Kidney (tissue), 22 donors: ENCODE measurements around the gene CD226. TPM values are rescaled to one million over a fixed set of nuclear protein-coding genes. Genes with fewer than 3 reads are reported as not detected.
A peak's percentile ranks its signal among the peaks of the same experiment; 100 is the strongest.

Experiments
- DNase-seq, 5 donors: peaks; one replicate each; pipeline ENCODE4 v3.0.0-alpha.2; 2013 to 2020
- FAIRE-seq: peaks from 2 replicates; lab custom pipeline; 2012; peaks lifted over from hg19 to GRCh38; lab: Jason Lieb, UNC
- H3K27ac ChIP-seq, 2 donors: one replicate each; pipeline ENCODE4 v1.7.0; 2013; ENCODE audit warnings: low read depth in 2 of 2, low read length in 2 of 2, inconsistent platforms in 1 of 2
- H3K27me3 ChIP-seq: one replicate; pipeline ENCODE4 v1.7.1; 2013; ENCODE audit warnings: low read length, inconsistent platforms; ENCODE audit not compliant: control insufficient read depth, insufficient read depth
- H3K36me3 ChIP-seq, 3 donors: one replicate each; pipeline versions ENCODE4 v1.7.0 to v1.7.1; 2013; ENCODE audit warnings: low read length in 3 of 3, control low read depth in 1 of 3, inconsistent platforms in 1 of 3; ENCODE audit not compliant: insufficient read depth in 3 of 3, control insufficient read depth in 2 of 3
- H3K4me1 ChIP-seq, 3 donors: one replicate each; pipeline versions ENCODE4 v1.7.0 to v1.7.1; 2013; ENCODE audit warnings: low read length in 3 of 3, inconsistent platforms in 1 of 3, low read depth in 1 of 3; ENCODE audit not compliant: control insufficient read depth in 2 of 3, insufficient read depth in 2 of 3
- H3K4me3 ChIP-seq, 3 donors: one replicate each; pipeline versions ENCODE4 v1.7.0 to v1.8.1; 2013; ENCODE audit warnings: low read length in 3 of 3, control low read depth in 1 of 3, inconsistent platforms in 1 of 3
- H3K9ac ChIP-seq, 3 donors: one replicate each; pipeline versions ENCODE4 v1.7.0 to v1.7.1; 2013; ENCODE audit warnings: low read length in 3 of 3, control low read depth in 1 of 3, inconsistent platforms in 1 of 3
- H3K9me3 ChIP-seq, 3 donors: one replicate each; pipeline versions ENCODE4 v1.7.0 to v1.7.1; 2013; ENCODE audit warnings: low read length in 3 of 3, control low read depth in 1 of 3, inconsistent platforms in 1 of 3; ENCODE audit not compliant: control insufficient read depth in 2 of 3, insufficient read depth in 1 of 3
- intact Hi-C: fragments of 100-400 bp; cut with DNase I; formaldehyde crosslinking; loops from one replicate; pipeline ENCODE4 v1.11.1; 2022
- long read RNA-seq, 10 donors: library from polyadenylated mRNA in 1 of 10; unstranded in 1 of 10; transcript quantifications; one replicate each; pipeline ENCODE4 v2.0.0 and lab custom pipeline, GENCODE V29; 2021 to 2026
- polyA plus RNA-seq: library from polyadenylated mRNA; stranded (reverse); fragments of 350-450 nt; fragmentation: Illumina TruSeq; extraction: RNeasy Lipid Tissue Mini Kit (QIAGEN cat#74804); gene quantifications from one replicate; pipeline ENCODE4 v1.2.3, GENCODE V29; 2014; ENCODE audit warnings: low read depth, low replicate concordance; ENCODE audit not compliant: insufficient read depth
- total RNA-seq: library from RNA; stranded (reverse); fragmentation: NEBNext Ultra II Directional; extraction: Animal tissue kit (Norgen Biotek cat#: 25700); gene quantifications from one replicate; pipeline ENCODE4 v1.2.1, GENCODE V29; 2021
- TF ChIP-seq, protein P1 (sequence below): IDR thresholded peaks from 3 replicates; pipeline ENCODE4 v1.5.1; 2012; ENCODE audit warnings: mild to moderate bottlenecking, moderate library complexity, borderline replicate concordance; ENCODE audit not compliant: insufficient read depth; ENCODE audit errors: extremely low read depth
- donor health status: control.
- donor health status: control.
- donor health status: control.
- donor health status: control.
- donor health status: control.
- donor health status: DM: yes; HTN: yes; CAD: no.
- donor health status: Normal renal cell carcinoma (clear cell type).

Gene CD226
- total RNA-seq, result 5.0 TPM
- polyA plus RNA-seq, result 0.28 TPM
- long read RNA-seq, donor 1, result 0 reads
- long read RNA-seq, donor 2, result 0 reads
- long read RNA-seq, donor 3, partial matches to known transcripts, result 0 of 1 reads
- long read RNA-seq, donor 3, other reads (novel, unspliced or antisense), result 0 of 1 reads
- long read RNA-seq, donor 4, result 0 reads
- long read RNA-seq, donor 5, result 0 reads
- long read RNA-seq, donor 6, result 0 reads
- long read RNA-seq, donor 7, result 0 reads
- long read RNA-seq, donor 8, full-length matches to known transcripts, result 1 of 1 reads
- long read RNA-seq, donor 8, partial matches to known transcripts, result 0 of 1 reads
- long read RNA-seq, donor 8, other reads (novel, unspliced or antisense), result 0 of 1 reads
- long read RNA-seq, donor 9, result 0 reads
- long read RNA-seq, donor 10, partial matches to known transcripts, result 0 of 1 reads
- long read RNA-seq, donor 10, other reads (novel, unspliced or antisense), result 0 of 1 reads

DNA sequence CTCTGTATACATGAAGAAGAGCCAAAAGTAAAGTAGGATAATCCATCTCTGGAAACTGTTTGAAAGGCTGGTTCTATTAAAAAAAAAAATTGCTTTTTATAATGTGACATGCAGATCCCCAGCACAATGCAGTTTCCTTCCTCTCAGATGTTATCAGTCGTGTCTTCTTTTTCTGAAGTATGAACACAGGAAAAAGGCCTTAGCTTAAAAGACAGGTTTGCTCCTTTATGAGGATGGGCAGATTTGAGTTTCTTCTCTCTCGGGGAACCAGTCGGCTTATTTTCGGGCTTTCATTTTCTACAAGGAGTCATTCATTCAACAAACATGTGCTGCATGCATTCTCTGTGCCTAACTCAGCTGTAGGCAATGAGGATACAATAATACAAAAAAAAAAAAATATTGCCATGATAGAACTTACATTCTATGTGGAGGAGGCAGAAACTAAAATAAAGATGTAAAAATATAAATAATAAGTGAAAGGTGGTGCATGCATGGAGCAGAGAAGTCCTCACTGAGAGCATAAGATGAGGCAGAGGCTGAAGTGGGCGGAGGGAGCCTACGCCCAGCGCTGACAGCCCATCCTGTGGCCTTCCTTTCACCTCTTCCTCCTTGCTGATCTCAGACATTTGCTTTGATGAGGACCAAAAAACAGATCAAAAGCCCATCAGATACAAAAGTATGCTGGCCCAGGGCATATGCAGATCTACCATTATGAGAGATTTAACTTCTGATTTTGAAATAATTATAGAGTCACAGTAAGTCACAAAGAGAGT, at the start of gene CD226:
Gene CD226 (minus strand): TSS at position 513 of the 773 bp plus-strand sequence. CDS start 467 bp downstream, at position 46.
- Histone ChIP-seq H3K9ac (no peak within 1 kb of the TSS), H3K27me3 (no peaks in the 10 kb centered on the region), H3K4me3 (no peak within 1 kb of the TSS), H3K9me3 (peaks cover 0 to 2% (median 0%) of the 10 kb centered on the region in 3 donors), H3K36me3 (peaks cover 0 to 5% (median 0%) of the 10 kb centered on the region in 3 donors), H3K4me1 (peaks cover 0 to 9% (median 0%) of the 10 kb centered on the region in 3 donors), H3K27ac (no peak within 1 kb of the TSS)
- FAIRE-seq (no peak), DNase-seq (peak in 1 of 5 donors; percentile 7)
- intact Hi-C loops, result no loop called here
- TF ChIP-seq, protein P1, sequence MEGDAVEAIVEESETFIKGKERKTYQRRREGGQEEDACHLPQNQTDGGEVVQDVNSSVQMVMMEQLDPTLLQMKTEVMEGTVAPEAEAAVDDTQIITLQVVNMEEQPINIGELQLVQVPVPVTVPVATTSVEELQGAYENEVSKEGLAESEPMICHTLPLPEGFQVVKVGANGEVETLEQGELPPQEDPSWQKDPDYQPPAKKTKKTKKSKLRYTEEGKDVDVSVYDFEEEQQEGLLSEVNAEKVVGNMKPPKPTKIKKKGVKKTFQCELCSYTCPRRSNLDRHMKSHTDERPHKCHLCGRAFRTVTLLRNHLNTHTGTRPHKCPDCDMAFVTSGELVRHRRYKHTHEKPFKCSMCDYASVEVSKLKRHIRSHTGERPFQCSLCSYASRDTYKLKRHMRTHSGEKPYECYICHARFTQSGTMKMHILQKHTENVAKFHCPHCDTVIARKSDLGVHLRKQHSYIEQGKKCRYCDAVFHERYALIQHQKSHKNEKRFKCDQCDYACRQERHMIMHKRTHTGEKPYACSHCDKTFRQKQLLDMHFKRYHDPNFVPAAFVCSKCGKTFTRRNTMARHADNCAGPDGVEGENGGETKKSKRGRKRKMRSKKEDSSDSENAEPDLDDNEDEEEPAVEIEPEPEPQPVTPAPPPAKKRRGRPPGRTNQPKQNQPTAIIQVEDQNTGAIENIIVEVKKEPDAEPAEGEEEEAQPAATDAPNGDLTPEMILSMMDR, result no peak

DNA sequence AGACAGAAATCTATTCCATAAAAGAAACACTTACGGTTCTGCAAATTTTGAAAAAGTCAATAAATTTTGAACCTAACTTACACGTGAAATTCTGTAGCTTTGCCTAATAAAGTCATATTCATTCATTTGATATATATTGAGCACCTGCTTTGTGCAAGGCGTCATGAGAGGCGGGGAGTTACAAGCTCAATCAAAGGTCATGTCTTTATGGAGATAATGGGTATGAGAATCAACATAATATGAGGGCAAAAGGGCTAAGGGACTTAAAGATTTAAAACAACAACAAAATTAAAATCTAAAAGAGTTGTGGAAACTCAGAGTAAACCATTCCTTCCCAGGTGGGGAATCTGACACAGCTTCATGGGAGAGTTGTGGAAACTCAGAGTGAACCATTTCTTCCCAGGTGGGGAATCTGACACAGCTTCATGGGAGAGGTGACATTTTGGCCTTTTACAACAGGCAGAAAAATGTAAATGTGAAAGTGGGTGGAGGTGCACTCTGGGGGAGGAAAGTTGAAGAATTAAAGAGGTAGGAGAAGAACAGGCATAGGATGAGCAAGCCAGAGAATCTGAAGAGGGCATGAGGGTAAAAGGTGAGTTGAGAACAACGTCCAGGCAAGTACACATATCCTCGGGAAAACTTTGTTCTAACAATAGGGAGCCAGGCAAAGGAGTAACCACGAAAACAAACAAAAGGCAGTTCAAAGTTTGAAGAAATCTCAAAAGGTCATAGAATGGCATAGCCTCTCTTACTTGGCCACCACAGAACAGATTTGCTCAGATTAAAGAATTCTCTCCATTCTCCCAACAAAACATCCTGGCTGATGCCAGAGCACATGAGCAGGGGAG, 49.5 kb upstream of the CD226 start:
- FAIRE-seq (no peak), DNase-seq (no peak)
- Histone ChIP-seq H3K27me3 (no peaks in the 10 kb centered on the region), H3K9ac (no peak overlapping the region), H3K4me1 (no peaks in the 10 kb centered on the region), H3K9me3 (no peaks in the 10 kb centered on the region), H3K4me3 (no peak overlapping the region), H3K36me3 (peaks cover 0 to 7% (median 0%) of the 10 kb centered on the region in 3 donors), H3K27ac (no peak overlapping the region)
- intact Hi-C loops, result no loop called here
- TF ChIP-seq, protein P1, result no peak

DNA sequence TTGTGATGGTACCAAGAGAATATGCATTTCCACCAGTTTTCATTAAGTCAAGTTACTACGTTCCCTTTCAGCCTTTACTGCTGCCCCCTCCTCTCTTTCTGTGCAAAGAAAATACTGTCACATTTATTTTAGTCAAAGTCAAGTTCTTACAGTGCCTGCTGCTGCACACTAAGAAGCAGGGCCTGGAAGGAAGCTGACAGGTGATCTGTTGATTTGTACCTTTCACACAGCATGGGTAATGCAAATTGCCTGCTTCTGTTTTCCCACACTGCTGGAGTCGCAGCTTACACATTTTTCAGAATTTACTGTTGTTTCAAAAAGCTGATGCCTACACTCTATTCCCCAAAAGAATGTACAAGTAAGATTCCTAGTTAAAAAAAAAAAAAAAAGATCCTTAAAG, 48.7 kb upstream of the CD226 start:
- H3K9me3 ChIP-seq, result no peaks in the 10 kb centered on the region
- intact Hi-C loops, result no loop called here
- H3K27me3 ChIP-seq, result no peaks in the 10 kb centered on the region
- FAIRE-seq (no peak), DNase-seq (no peak)
- H3K4me3 ChIP-seq, result no peak overlapping the region
- no peak overlapping the region for H3K9ac ChIP-seq
- TF ChIP-seq, protein P1, result no peak
- H3K36me3 ChIP-seq, result peaks cover 0 to 5% (median 0%) of the 10 kb centered on the region in 3 donors
- H3K27ac ChIP-seq, result no peak overlapping the region
- H3K4me1 ChIP-seq, result no peaks in the 10 kb centered on the region
